ELR (cell line): ENCODE measurements around the gene XRCC4.
A peak's percentile ranks its signal among the peaks of the same experiment; 100 is the strongest.

Experiments
- DNase-seq: peaks from one replicate; pipeline ENCODE4 v3.0.0-alpha.2; 2015; ENCODE audit warnings: low read depth

Gene XRCC4

GRCh38 chr5:83388608-83389007, 311.3 kb downstream of the XRCC4 start:
- DNase-seq, result no peak

- DNase-seq, result no peak
Measured at GRCh38 chr5:83392766-83393503, 315.6 kb downstream of the XRCC4 start.

- no peak for DNase-seq
Measured at GRCh38 chr5:83393504-83393866, 316.1 kb downstream of the XRCC4 start.

- no peak for DNase-seq
Measured at GRCh38 chr5:83394190-83394589, 316.8 kb downstream of the XRCC4 start.

GRCh38 chr5:83396662-83397061, 319.3 kb downstream of the XRCC4 start:
- no peak for DNase-seq

GRCh38 chr5:83397658-83398057, 320.3 kb downstream of the XRCC4 start:
- DNase-seq, result no peak

GRCh38 chr5:83400241-83400640, 322.9 kb downstream of the XRCC4 start:
- no peak for DNase-seq

- DNase-seq, result no peak
Measured at GRCh38 chr5:83400701-83401100, 323.4 kb downstream of the XRCC4 start.

- peak; percentile 26 for DNase-seq
Measured at GRCh38 chr5:83401122-83401731, 323.9 kb downstream of the XRCC4 start.

- DNase-seq, result no peak
Measured at GRCh38 chr5:83401775-83402174, 324.4 kb downstream of the XRCC4 start.
